MCF 10A (cell line): ENCODE measurements around the gene MERTK. TPM values are rescaled to one million over a fixed set of nuclear protein-coding genes. Genes with fewer than 3 reads are reported as not detected.

Experiments used
- BruUV-seq: library from RNA; stranded (reverse); fragments of 400-500 nt; replicated peaks from 2 replicates; lab custom pipeline; 2021; lab: Mats Ljungman, UMichigan
- CTCF ChIA-PET: fragments of 300-600 bp; sonication (Branson Sonifier 250); formaldehyde crosslinking; extraction: SDS; loops from one replicate; lab custom pipeline; 2021; ENCODE audit warnings: antibody characterized with exemption, inconsistent platforms; lab: Yijun Ruan, JAX
- POLR2A ChIA-PET: fragments of 300-600, 350-650 bp; sonication (Branson Sonifier 250); formaldehyde crosslinking; extraction: SDS; loops from one replicate; lab custom pipeline; 2020; ENCODE audit warnings: antibody characterized with exemption, inconsistent platforms; lab: Yijun Ruan, JAX
- DNase-seq: peaks from one replicate; pipeline ENCODE4 v3.0.0-alpha.2; 2018; ENCODE audit not compliant: unreplicated experiment
- H3K27ac Mint-ChIP-seq: one replicate; pipeline ENCODE4 v1.8.0; 2022; ENCODE audit warnings: mild to moderate bottlenecking, low read depth, mixed read lengths; ENCODE audit not compliant: unreplicated experiment
- H3K27me3 Mint-ChIP-seq: one replicate; pipeline ENCODE4 v1.8.0; 2022; ENCODE audit warnings: mixed read lengths; ENCODE audit not compliant: insufficient read depth, unreplicated experiment
- H3K36me3 Mint-ChIP-seq: one replicate; pipeline ENCODE4 v1.8.0; 2022; ENCODE audit warnings: mild to moderate bottlenecking, moderate library complexity, mixed read lengths; ENCODE audit not compliant: insufficient read depth, unreplicated experiment
- H3K4me1 Mint-ChIP-seq: one replicate; pipeline ENCODE4 v1.8.0; 2022; ENCODE audit warnings: mixed read lengths; ENCODE audit not compliant: insufficient read depth, unreplicated experiment
- H3K4me3 Mint-ChIP-seq: one replicate; pipeline ENCODE4 v1.8.0; 2022; ENCODE audit warnings: mild to moderate bottlenecking, moderate library complexity, mixed read lengths; ENCODE audit not compliant: unreplicated experiment
- H3K9me3 Mint-ChIP-seq: one replicate; pipeline ENCODE4 v1.8.0; 2022; ENCODE audit warnings: mixed read lengths; ENCODE audit not compliant: unreplicated experiment
- intact Hi-C: fragments of 100-400 bp; cut with micrococcal nuclease; formaldehyde crosslinking; loops from 2 replicates; pipeline ENCODE4 v1.14.1; 2022
- total RNA-seq: library from RNA; stranded (reverse); gene quantifications from 2 replicates; pipeline ENCODE4 v1.2.3, GENCODE V29; 2022
- TF ChIP-seq, protein P1 (sequence below): fragments of 200-600 bp; IDR thresholded peaks from one replicate; pipeline ENCODE4 v1.8.0; 2022; ENCODE audit warnings: antibody characterized with exemption, mild to moderate bottlenecking; ENCODE audit not compliant: unreplicated experiment

Gene MERTK
- total RNA-seq, 1 experiment from 2014 or later, result 0.19 TPM

DNA sequence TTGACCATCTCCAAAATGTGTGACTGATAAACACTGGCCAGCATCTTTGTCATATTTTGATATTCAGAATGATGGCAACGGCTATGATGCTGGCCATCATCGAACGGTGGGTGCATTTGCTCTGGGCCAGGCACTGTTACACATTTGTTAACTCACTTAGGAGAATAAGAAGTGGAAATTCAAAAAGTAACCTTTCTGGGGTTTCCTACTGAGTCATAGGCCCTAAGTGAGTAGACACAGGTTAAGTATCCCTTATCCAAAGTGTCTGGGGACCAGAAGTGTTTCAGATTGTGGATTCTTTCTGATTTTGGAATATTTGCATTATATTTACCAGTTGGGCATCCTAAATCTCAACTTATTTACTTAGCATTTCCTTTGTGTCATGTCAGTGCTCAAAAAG is 92.0 kb downstream of the MERTK start:
- intact Hi-C loops, result no loop called here
- DNase-seq, result no peak
- Mint-ChIP-seq H3K27ac (no peak overlapping the region), H3K9me3 (no peaks in the 10 kb centered on the region), H3K4me1 (no peaks in the 10 kb centered on the region), H3K4me3 (no peak overlapping the region), H3K27me3 (no peaks in the 10 kb centered on the region), H3K36me3 (no peaks in the 10 kb centered on the region)
- TF ChIP-seq, protein P1, sequence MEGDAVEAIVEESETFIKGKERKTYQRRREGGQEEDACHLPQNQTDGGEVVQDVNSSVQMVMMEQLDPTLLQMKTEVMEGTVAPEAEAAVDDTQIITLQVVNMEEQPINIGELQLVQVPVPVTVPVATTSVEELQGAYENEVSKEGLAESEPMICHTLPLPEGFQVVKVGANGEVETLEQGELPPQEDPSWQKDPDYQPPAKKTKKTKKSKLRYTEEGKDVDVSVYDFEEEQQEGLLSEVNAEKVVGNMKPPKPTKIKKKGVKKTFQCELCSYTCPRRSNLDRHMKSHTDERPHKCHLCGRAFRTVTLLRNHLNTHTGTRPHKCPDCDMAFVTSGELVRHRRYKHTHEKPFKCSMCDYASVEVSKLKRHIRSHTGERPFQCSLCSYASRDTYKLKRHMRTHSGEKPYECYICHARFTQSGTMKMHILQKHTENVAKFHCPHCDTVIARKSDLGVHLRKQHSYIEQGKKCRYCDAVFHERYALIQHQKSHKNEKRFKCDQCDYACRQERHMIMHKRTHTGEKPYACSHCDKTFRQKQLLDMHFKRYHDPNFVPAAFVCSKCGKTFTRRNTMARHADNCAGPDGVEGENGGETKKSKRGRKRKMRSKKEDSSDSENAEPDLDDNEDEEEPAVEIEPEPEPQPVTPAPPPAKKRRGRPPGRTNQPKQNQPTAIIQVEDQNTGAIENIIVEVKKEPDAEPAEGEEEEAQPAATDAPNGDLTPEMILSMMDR, result no peak
- ChIA-PET CTCF (no interaction called here), POLR2A (no interaction called here)
- no TSS peak for BruUV-seq

GRCh38 chr2:111990856-111991255 is 92.4 kb downstream of the MERTK start:
- POLR2A ChIA-PET, result no interaction called here
- H3K27me3 Mint-ChIP-seq, result no peaks in the 10 kb centered on the region
- no peaks in the 10 kb centered on the region for H3K9me3 Mint-ChIP-seq
- H3K4me1 Mint-ChIP-seq, result no peaks in the 10 kb centered on the region
- intact Hi-C loops, result no loop called here
- DNase-seq, result no peak
- no peak overlapping the region for H3K27ac Mint-ChIP-seq
- BruUV-seq, result no TSS peak
- TF ChIP-seq, protein P1, result no peak
- CTCF ChIA-PET, result no interaction called here
- no peaks in the 10 kb centered on the region for H3K36me3 Mint-ChIP-seq
- H3K4me3 Mint-ChIP-seq, result no peak overlapping the region

DNA sequence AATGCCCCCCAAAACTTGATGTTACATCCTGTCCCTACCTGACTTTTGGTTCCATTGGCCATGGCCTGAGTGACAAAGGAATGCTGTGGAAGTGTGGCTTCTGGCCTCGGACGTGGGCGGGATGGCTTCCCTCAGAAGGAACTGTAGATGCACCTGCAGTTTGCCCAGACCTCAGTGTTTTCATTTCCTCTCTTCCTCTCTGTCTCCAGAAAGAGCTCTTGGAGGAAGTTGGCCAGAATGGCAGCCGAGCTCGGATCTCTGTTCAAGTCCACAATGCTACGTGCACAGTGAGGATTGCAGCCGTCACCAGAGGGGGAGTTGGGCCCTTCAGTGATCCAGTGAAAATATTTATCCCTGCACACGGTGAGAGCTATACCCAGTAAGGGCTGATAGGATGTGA is 95.6 kb downstream of the MERTK start:
- no peaks in the 10 kb centered on the region for H3K36me3 Mint-ChIP-seq
- no peak overlapping the region for H3K4me3 Mint-ChIP-seq
- H3K27ac Mint-ChIP-seq, result no peak overlapping the region
- POLR2A ChIA-PET, result interaction anchor here (1.3 kb wide), 1 partner anchor 15 kb away, joined by 3 read pairs; no protein-coding TSS in a partner anchor
- no peaks in the 10 kb centered on the region for H3K4me1 Mint-ChIP-seq
- no peaks in the 10 kb centered on the region for H3K27me3 Mint-ChIP-seq
- TF ChIP-seq, protein P1, result no peak
- no peak for DNase-seq
- H3K9me3 Mint-ChIP-seq, result no peaks in the 10 kb centered on the region
- no TSS peak for BruUV-seq
- CTCF ChIA-PET, result no interaction called here
- intact Hi-C loops, result no loop called here

GRCh38 chr2:111995148-111995547 is 96.7 kb downstream of the MERTK start:
- POLR2A ChIA-PET, result interaction anchor here (0.7 kb wide), 1 partner anchor 13 kb away, joined by 3 read pairs; no protein-coding TSS in a partner anchor
- CTCF ChIA-PET, result interaction anchor here (0.5 kb wide), 1 partner anchor 17 kb away, joined by 4 read pairs; no protein-coding TSS in a partner anchor
- Mint-ChIP-seq H3K27ac (no peak overlapping the region), H3K36me3 (no peaks in the 10 kb centered on the region), H3K9me3 (peaks cover 3% of the 10 kb centered on the region), H3K27me3 (peaks cover 3% of the 10 kb centered on the region), H3K4me3 (no peak overlapping the region), H3K4me1 (no peaks in the 10 kb centered on the region)
- intact Hi-C loops, result no loop called here
- no TSS peak for BruUV-seq
- no peak for DNase-seq
- TF ChIP-seq, protein P1, result no peak
